ENCODE data around the gene PI4KB.

Gene PI4KB

GRCh38 chr1:151242442-151242841 is 84.8 kb downstream of the PI4KB start:
- Histone ChIP-seq H3K27ac (ENCODE audit: low read depth, low read length, severe bottlenecking) (no peak overlapping the region), H3K9me3 (ENCODE audit: control insufficient read depth, low read length) (no peaks in the 10 kb centered on the region), H3K4me3 (ENCODE audit: extremely low read depth, insufficient read depth, low read length, poor library complexity, severe bottlenecking) (no peak overlapping the region), H3K4me1 (ENCODE audit: control insufficient read depth, insufficient read depth, low read length, poor library complexity, severe bottlenecking) (no peaks in the 10 kb centered on the region), H3K36me3 (ENCODE audit: control insufficient read depth, insufficient read depth, low read length) (peaks cover 97% of the 10 kb centered on the region)
- 100% methylated on average over 2 of the region's 2 CpGs; no CpG with 5 or more reads in 1 of the 2 experiments for WGBS, 2 experiments (ENCODE audit: insufficient coverage in 2 of 2)

Measured in mesodermal cell (in vitro differentiated cells).